NCI-H1105 (cell line): ENCODE results near the gene FHOD3.

Experiments
- DNase-seq: peaks from one replicate; lab custom pipeline; 2025; lab: John Stamatoyannopoulos, UW

FHOD3 gene

DNA sequence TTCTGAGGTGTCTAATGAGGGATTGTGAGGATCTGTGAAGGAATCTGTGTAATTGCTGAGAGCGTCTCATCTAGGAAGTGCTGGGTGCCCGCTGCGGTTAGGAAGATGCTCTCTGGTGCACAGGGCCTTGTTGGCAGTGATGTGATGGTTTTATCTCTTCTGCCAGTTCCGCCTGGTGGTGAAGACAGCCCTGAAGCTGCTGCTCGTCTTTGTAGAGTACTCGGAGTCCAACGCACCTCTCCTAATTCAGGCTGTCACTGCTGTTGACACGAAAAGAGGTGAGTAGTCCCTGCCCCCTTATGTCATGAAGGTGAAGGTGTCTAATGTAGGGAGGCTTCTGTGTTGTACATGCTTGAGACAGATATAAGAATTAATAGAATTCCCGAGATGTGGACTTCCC is 297.1 kb downstream of the FHOD3 start:
- no peak for DNase-seq

DNA sequence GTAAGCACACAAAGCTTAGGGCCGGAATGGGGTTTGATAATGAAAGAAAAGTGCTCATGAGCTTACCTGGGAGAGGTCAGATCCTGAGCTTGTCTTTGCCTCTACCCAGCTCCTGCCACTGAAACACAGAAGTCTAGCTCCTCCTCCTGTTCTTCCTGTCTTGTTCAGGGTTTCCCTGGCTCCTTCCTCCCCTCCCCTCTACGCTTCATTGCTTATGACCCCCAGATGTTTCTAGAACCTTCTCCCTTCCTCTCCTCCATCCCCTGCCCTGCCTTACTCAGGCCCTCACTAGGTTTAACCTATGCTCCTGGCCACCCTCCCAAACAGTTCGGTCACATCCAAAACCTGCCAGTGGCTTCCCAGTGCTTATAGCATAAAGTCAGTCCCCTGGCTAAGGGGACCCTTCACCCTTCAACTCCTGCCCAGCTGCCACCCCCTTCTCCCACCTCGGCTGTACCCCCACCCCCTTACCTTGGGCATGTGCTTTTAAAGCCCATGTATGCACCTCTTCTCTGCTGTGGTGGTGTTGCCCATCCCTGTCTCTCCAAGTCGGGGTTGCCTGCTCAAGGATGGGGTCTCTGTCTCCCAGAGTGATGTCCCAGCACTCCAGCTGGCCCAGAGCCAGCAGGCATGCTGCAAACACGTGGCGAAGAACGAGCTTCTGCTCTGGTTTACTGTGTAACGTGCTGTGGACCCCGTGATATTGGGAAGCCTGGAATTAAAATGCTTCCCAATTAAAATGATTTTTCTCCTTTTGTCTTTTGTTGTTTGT is 297.7 kb downstream of the FHOD3 start:
- DNase-seq, result no peak

GRCh38 chr18:36595818-36596215 is 298.3 kb downstream of the FHOD3 start:
- DNase-seq, result no peak

DNA sequence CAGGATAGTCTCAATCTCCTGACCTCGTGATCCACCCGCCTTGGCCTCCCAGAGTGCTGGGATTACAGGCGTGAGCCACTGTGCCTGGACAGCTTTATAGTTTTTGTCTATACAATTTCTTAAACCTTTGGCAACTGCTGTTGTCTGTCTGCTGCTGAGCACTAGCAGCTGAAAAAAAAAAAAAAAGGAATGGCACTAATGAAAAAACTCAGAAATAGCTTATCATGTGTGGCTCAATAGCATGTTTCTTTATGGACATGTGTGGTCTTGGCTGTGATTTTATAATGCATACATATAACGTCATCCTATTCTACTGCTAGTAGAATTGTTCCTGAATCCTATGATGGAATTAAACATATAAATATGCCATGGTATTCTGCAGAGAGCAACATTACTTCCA is 300.1 kb downstream of the FHOD3 start:
- DNase-seq, result no peak

- DNase-seq, result no peak
Measured at GRCh38 chr18:36600548-36600947, 303.0 kb downstream of the FHOD3 start.

DNA sequence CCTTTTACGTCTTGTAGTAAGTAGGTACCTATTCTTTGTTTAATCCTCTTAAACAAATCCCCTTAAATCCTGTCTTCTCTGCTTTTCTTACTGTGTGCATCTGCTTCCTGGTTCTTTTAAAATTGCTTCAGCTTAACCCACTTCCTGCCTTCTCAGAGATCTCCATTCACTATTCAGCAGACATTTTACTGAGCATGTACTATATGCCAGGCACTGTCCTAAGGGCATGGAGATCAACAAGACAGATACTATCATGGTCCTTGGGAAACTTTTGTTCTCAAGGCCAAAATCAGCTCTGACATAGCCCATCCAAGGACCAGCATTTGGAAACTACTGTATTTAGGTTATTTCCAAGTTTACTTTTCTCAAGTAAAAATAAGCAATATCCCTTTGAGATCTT is 303.8 kb downstream of the FHOD3 start:
- DNase-seq, result no peak

DNA sequence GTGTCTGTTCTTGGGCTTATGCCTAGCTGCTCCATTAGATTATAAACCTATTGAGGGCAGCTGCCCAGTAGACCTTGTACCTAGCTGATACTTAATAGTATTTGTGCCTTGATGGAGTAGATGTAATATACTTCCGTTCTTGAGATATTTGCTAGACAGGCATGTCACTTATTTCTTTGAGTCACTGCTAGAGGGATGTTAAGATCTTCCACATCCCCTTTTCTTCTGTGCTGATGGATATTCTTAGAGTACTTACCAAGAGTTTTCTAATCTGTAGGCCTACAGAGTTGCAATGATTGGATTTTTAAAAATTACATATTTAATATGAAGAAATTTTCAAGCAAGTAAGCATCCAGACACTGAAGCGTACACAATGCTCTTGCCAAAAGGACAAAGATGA is 304.6 kb downstream of the FHOD3 start:
- no peak for DNase-seq

DNA sequence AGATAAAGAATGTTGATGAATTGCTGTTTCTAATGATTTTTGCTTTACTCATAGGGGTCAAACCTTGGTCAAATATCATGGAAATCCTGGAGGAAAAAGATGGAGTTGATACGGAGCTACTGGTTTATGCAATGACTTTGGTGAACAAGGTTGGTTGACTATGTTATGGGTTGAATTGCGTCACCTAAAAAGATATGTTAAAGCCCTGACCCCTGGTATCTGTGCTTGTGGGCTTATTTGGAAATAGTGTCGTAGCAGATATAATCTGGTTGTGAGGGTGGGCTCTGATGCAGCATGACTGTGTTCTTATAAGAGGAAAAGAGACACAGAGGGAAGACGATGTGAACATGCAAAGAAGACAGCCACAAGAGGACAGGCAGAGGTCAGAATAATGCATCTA is 305.1 kb downstream of the FHOD3 start:
- no peak for DNase-seq

- no peak for DNase-seq
Measured at GRCh38 chr18:36608107-36608506, 310.6 kb downstream of the FHOD3 start.

GRCh38 chr18:36610258-36610657 is 312.7 kb downstream of the FHOD3 start:
- DNase-seq, result no peak

- no peak for DNase-seq
Measured at GRCh38 chr18:36610661-36611060, 313.1 kb downstream of the FHOD3 start.

- no peak for DNase-seq
Measured at GRCh38 chr18:36613069-36613468, 315.6 kb downstream of the FHOD3 start.

DNA sequence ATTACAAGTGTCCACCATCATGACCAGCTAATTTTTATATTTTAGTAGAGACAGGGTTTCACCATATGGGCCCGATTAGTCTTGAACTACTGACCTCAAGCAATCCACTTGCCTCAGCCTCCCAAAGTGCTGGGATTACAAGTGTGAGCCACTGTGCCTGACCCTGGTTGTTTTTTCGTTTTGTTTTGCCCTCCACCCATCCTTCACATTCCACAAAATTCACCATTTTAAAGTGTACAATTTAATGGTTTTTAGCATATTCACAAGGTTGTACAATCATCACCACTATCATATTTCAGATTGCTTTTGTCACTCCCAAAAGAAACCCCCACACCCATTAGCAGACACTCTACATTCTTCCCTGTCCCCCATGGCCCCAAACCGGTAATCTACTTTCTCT is 316.3 kb downstream of the FHOD3 start:
- no peak for DNase-seq

DNA sequence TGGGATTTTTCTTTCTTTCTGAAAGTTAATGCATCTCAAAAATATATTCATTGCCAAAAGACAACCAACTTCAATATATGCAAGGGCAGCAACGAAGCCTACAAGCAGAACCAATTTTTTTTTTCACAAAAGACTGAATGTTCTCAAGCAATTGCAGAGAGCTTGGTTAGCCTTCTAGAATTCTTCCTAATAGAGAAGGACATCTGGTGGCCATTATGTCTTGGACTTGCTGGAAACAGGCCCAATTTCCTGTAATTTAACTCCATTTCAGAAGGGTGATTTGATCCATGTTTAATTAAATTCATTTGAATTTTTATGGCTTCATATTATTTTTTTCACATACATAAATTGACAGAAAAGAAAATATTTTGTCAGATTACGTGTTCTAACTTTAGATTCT is 323.3 kb downstream of the FHOD3 start:
- DNase-seq, result no peak

GRCh38 chr18:36622610-36623009 is 325.1 kb downstream of the FHOD3 start:
- no peak for DNase-seq

DNA sequence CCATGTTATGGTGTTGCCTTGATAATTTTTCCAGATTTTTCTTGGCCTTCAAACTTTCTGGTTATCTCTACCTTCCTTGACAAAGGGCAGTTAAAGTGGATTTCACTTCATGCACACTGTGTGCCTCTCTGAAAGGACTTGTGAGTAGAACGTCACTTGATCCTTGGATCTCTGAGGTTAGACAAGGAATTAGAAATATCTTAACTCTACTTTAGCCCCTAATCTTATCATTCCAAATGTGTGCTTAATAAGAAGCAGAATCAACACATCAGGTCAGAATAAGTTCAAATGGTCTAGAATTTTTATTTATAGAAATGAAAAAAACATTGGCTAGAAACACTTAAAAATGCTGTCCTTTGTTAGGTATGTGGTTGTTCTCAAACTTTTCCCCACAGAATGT is 325.6 kb downstream of the FHOD3 start:
- DNase-seq, result no peak

DNA sequence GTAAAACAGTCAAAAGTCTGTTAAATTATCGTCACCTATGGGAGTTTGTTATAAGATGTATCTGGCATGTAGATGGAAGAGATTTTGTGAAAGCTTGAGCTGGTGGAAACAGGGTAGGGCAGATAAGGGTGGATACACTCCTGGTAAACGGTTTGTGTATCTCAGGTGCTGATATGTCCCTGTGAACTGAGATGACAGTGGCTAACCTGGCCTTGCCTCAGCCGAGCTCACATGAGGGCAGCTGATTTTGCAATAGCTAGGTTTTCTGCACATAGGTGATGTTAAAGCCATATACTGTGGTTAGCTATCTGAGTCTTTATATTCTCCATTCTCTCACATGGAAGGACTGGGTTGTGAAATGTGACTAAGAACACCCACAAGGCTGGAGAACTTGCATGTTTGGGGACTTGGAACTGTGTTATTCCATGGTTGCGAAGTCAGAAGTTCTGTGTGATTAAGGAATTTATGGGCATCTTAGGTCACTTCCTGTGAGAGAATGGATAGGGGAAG is 326.2 kb downstream of the FHOD3 start:
- DNase-seq, result no peak

GRCh38 chr18:36624451-36625167 is 327.1 kb downstream of the FHOD3 start:
- DNase-seq, result no peak

GRCh38 chr18:36625386-36625785 is 327.9 kb downstream of the FHOD3 start:
- no peak for DNase-seq

- DNase-seq, result no peak
Measured at GRCh38 chr18:36627637-36628036, 330.1 kb downstream of the FHOD3 start.

DNA sequence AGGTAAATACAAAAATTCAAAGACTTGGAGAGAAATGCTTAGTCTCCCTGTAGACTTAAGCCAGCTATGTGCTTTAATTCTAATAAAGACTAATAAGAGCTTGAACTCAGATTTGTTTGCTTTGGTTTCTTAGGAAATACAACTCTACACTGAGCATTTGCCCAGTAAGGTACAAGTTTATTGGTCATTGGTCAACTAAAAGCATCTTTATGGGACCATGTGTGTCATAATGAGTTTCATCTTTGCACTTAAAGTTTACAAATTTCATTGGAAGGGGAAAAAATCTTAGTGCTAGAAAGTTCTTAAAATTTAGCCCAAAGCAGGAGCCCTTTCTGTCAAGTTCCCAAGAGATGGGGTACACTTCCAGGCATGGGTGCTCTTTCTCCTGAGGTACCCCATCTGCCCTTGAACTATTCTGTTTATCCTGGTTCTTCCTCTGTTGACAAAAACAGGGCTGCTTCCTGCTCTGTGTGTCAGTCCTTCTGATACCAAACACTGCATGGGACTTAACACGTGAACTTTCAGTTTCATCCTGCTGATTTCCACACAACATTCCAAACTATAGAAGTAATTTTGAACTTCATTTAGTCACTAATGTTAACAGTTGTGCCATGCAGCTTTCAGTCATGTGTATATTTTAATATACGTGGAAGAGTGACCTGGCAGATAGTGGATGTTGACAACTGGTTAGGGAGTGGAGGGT is 331.1 kb downstream of the FHOD3 start:
- no peak for DNase-seq

GRCh38 chr18:36629138-36629530 is 331.6 kb downstream of the FHOD3 start:
- no peak for DNase-seq

- no peak for DNase-seq
Measured at GRCh38 chr18:36629836-36630235, 332.3 kb downstream of the FHOD3 start.
